ENCODE measurements around the gene DNAH5. TPM values are rescaled to one million over a fixed set of nuclear protein-coding genes. Genes with fewer than 3 reads are reported as not detected.

Gene DNAH5
- total and polyA plus RNA-seq, 2 experiments from 2014 or later: 0.56 to 0.97 TPM

GRCh38 chr5:13643196-13643595 is 301.3 kb downstream of the DNAH5 start:
- no peaks in the 10 kb centered on the region for H3F3A ChIP-seq (replicated peaks; ENCODE audit: low read depth)
- no peak overlapping the region for H3K4me3 Mint-ChIP-seq
- H3K4me1 Mint-ChIP-seq: no peaks in the 10 kb centered on the region

More at GRCh38 chr5:13643196-13643595, 301.3 kb downstream of the DNAH5 start:
- Histone ChIP-seq H2AFZ (no peak overlapping the region), H3K9me2 (ENCODE audit: insufficient read depth) (no peaks in the 10 kb centered on the region; the same call in none of the 2 replicates), H3K27me3 (ENCODE audit: insufficient read depth) (no peaks in the 10 kb centered on the region), H3K27ac (ENCODE audit: low read depth) (no peak overlapping the region), H3K36me3 (ENCODE audit: insufficient read depth) (no peaks in the 10 kb centered on the region; the same call in 1 of the 2 replicates), H3K4me3 (no peak overlapping the region), H4K20me1 (replicated peaks; ENCODE audit: insufficient read depth) (no peaks in the 10 kb centered on the region), H3K79me2 (replicated peaks; ENCODE audit: insufficient read depth) (no peaks in the 10 kb centered on the region), H3K4me2 (no peak overlapping the region), H3K4me1 (ENCODE audit: insufficient read depth) (no peaks in the 10 kb centered on the region)
- DNase-seq (ENCODE audit: low spot score) (no peak), ATAC-seq (no peak)
- Mint-ChIP-seq H3K36me3 (ENCODE audit: low read depth) (no peaks in the 10 kb centered on the region), H3K27me3 (ENCODE audit: insufficient read depth, low read depth, poor library complexity) (no peaks in the 10 kb centered on the region), H3K27ac (no peak overlapping the region), H3K9me3 (no peaks in the 10 kb centered on the region; the same call in 2 of the 3 replicates)
- no peak for TF ChIP-seq JUNB (IDR thresholded peaks at IDR 0.05; ENCODE audit: unreplicated experiment)
- TF ChIP-seq POLR2AphosphoS5 (IDR thresholded peaks at IDR 0.05; ENCODE audit: low read depth): no peak
- no peak for TF ChIP-seq REST (IDR thresholded peaks at IDR 0.05; ENCODE audit: unreplicated experiment)
- TF ChIP-seq STAT1 (IDR thresholded peaks at IDR 0.05; ENCODE audit: unreplicated experiment): no peak
- TF ChIP-seq ZNF331 (CRISPR knock-in tag; IDR thresholded peaks at IDR 0.05; ENCODE audit: low read depth): no peak
- TF ChIP-seq CTCF (conservative IDR thresholded peaks at IDR 0.05; ENCODE audit: low read depth in 2 of 2): no peak

Other genes with a start within 250 kb of the DNAH5 start
- gene TRIO, start 198.7 kb upstream of the DNAH5 start, total RNA-seq (2014; rRNA removed; shearing (Covaris generic)): 83.7 and 113 TPM in 2 replicates
- gene TRIO, start 198.7 kb upstream of the DNAH5 start, polyA plus RNA-seq (2016; fragmentation: Nextera tagmentation; extraction: Ambion mirVana): 13.8 and 14.9 TPM in 2 replicates

Data from GM23338 (cell line).